IPS DF 19.7 (cell line): ENCODE measurements around the gene PATE3.
A peak's percentile ranks its signal among the peaks of the same experiment; 100 is the strongest.

Experiments
- DNase-seq: peaks from one replicate; pipeline ENCODE4 v3.0.0-alpha.2; 2013; ENCODE audit warnings: low read depth, low spot score

The PATE3 gene, protein sequence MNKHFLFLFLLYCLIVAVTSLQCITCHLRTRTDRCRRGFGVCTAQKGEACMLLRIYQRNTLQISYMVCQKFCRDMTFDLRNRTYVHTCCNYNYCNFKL

DNA sequence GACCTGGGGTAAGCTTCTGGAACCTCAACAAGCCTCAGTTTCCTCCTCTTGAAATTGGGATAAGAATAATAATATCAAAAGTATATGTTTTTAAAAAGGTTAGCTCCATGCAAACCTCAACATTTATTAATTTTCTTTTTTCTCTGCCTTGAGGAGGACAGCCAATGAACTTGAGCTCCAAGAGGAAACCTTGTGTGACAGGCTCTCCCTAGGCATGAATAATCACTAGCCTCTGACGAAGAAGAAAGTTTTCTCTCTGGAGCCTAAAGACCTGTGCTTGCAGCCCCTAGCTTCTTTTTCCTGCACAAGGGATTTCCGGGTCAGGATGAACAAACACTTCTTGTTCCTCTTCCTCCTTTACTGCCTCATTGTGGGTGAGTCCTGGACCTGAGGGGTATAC is at the start of gene PATE3:
Gene PATE3 (plus strand): TSS at position 301 of the 400 bp plus-strand sequence. CDS start 25 bp downstream, at position 326.
- no peak for DNase-seq

DNA sequence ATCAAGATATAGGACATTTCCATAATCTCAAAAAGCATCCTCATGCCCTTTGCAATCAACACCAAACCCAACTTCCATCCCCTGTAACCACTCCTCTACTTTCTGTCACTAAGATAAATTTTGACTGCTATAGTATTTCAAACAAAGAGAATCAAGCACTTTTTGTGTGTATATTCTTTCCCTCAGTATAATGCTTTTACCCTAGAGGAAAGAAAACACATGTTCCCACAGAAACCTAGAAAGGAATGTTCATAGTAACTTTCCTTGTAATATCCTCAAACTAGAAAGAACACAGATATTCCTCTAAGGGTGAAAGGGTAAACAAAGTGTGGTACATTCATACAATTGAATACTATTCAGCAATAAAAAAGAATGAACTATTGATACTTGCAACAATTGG is 47.3 kb upstream of the PATE3 start:
- no peak for DNase-seq

DNA sequence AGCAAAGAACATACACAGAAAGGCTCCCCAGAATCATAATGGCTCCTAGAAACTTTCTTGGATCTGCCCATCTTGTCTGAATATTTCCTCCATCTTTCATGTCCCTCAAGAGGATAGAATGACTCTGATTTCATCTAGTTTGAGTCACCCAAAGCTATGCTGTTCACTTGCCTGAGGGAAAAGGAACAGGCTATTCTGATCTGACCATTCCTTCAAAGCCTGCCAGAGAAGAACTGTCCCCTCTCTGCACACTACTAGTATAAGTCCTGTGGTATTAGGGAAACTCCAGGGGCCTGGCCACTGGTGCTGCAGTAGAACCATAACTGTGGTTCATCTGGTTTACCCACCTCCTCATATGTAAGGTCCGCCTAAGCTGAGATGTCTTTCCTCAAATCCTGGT is 44.2 kb upstream of the PATE3 start:
- DNase-seq, result no peak

DNA sequence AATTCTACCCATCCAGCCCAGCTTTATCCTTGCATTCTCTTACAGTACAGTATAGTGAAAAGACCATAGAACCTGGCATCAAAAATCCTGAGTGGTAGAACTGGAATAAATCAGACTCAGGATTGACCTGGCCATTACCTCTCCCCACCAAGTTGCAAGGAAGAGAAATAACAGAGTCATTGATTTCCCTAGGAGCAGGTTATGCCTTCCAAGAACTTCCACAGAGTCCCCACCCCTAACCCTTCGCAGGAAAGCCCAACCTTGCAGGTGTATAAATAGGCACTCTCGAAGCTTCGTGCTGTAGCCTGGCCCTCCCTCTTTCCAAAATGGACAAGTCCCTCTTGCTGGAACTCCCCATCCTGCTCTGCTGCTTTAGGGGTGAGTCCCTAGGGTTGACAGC is 41.9 kb upstream of the PATE3 start, which contains the start of gene PATE1:
Gene PATE1 (plus strand): TSS at position 301 of the 400 bp plus-strand sequence. CDS start 26 bp downstream, at position 327.
- DNase-seq, result no peak

DNA sequence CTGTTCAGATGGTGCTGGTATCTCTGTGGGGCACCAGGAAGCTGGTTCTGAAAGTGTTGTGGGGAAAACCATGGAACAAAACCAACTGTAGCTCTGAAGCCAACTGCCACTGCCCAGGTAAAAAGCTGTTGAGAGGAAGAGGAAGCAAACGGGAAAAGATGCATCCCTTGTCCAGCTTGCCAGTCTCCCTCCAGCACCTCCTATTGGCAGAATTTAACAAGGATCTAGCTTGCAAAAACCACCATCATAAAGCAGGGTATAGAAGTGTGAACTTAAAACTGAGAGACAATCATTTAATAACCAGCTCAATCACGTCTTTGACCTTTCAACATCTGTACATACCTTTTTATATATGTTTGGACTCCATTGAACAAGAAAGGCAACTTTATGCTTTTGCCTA is 37.3 kb upstream of the PATE3 start:
- no peak for DNase-seq

DNA sequence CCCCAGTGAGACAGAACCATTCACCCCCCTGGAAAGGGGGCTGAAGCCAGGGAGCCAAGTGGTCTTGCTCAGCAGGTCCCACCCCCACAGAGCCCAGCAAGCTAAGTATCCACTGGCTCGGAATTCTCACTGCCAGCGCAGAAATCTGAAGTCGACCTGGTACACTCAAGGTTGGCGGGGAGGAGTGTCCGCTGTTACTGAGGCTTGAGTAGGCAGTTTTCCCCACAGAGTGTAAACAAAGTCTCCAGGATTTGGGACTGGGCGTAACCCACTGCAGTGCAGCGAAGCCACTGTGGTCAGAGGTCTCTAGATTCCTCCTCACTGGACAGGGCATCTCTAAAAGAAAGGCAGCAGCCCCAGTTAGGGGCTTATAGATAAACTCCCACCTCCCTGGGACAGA is 31.9 kb upstream of the PATE3 start:
- DNase-seq, result no peak

DNA sequence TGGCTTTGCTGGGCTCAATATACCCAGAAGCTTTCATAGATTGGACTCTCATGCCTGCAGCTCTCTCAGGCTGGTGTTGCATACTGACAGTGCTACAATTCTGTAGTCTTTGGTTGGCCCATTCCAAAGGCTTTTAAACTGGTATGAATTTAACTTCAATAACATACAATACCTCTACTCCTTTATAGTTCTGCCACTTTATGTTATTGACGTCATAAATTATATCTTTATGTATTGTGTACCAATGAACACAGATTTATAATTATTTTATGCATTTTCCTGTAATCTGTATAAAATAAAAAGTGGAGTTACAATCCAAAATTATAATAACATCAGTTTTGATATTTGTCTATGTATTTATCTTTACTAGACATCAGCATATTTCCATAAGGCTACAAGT is 25.5 kb upstream of the PATE3 start:
- DNase-seq, result no peak

DNA sequence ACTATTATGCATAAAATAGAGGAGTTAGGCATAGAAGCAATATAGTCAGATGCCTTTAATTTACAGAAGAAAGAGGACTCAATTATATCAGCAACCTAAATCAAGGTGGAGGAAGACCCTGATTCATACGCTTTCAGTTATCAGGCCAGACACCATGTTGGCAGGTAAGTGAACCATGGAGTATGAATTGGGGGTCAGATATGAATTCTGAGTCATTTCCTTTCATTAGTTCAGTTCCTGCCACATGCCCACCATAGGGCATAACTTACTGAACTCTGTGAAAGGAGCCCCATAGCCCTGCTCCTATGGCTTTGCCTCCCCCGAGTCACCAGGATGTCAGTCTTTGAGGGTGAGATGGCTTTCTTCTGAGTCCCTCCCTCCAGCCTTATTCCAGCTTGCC is 24.4 kb upstream of the PATE3 start:
- DNase-seq, result no peak

DNA sequence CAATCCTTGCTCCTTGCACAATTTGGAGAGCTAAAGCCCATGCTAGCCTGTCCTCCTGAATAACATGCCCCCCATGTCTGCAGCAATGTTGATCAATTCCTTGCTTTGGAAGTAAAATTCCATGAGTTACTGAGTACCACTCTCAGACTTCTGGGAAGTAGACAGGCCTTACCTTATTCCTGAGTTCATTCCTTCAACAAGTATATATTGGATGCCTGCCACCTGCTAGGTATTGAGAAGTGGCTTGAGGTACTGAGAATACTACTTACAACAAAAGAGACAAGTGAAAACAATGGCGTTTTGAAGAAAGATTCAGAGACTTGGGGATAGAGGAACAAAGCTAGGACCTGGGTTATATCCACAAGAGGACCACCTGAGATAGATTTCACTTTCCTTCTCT is 21.7 kb upstream of the PATE3 start:
- DNase-seq, result no peak

DNA sequence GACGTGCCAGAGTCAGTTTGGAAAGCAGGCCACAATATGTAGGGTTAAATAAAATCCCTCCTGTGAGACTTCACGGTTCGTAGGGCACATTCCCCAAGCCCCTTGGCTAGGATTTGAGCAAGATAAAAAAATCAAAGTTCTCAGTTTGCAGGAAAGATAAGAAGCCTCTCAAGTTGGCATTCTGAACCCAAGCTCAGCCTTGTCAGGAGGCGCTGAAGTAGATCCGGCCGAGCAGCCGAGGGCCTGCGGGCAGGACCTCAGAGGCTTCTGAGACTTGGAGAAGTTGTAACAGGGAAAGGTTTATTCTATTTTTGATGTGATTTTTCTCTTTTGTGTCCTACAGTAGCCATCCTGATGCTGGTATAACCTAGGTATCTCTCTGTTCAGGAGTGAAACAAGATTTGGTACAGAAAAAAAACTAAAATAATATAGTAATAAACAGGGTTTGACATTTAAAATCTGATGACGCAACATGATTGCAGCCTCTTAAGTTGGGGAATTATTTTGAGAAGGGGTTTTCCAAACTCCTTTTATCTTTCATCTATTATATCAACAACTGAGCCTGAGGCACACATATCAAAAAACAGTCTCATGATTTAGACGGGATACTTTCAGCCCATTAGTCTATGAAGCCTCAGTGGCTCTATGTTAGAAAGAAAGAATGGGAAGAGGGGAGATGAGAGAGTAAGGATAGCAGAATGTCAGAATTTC is 19.4 kb upstream of the PATE3 start:
- DNase-seq, result no peak

DNA sequence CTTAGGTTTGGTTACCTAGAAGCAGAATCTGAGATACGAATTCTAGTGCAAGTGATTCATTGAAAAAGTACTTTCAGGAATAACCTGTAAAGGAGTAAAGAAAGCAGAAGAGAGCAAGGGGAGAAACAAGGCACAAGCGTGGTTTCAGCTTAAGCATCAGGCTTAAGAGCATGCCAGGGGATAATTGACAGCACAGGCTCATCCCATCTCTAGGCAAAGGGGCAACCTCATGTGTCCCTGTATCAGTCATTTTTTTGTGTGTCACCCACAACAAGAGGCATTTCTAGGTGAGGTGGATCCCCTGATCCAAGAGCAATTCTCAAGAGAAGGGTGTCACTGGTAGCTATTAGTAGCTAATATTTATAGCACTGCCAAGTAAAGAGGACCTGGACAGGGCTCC is 17.3 kb upstream of the PATE3 start:
- DNase-seq, result no peak

DNA sequence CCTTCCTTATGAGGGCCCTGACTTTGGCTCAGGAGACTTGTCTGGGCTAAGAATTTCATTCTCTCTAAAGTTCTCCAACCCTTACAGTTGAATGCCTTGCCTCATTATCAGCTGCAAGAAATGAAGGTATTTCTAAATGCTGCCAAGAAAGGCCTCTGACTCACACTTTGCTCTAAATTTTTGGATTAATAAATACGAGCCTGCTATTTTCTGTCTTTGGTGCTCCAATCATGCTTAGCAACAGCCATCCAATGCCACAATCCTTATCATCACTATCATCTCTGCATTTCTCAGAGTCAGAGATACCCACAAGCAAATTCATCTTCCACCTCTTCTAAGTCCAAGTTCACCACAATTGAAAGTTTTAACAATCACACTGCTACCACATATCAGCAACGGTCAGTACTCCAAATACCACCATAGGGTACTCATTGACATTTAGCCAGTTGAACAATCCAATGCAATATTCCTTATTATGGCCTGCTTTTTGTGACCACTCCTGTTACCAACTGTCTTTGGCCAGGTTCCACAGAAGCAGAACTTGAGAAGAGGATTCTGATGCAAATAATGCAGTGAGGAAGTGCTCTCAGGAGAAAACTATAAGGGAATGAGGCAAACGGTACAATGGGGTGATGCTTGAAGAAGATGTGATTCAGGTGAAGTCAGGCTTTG is 15.0 kb upstream of the PATE3 start:
- no peak for DNase-seq

DNA sequence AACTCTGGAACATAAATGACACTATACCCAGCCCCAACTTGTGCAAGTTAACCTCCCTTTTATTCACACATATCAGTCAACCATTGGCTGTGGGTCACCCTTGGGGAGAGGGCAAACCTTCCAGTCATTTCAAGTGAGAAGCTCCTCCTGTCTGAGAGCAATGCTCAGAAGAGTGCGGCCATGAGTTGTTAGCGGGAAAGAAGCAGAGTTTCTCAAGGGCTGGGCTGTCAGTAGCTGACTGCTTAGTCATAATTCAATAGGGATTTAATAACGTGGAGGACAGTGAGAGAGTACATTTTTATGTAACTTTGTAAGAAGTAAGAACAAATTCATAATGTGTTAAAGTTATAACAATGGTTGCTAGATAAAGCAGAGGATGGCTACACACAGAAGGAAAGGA is 14.4 kb upstream of the PATE3 start:
- no peak for DNase-seq

DNA sequence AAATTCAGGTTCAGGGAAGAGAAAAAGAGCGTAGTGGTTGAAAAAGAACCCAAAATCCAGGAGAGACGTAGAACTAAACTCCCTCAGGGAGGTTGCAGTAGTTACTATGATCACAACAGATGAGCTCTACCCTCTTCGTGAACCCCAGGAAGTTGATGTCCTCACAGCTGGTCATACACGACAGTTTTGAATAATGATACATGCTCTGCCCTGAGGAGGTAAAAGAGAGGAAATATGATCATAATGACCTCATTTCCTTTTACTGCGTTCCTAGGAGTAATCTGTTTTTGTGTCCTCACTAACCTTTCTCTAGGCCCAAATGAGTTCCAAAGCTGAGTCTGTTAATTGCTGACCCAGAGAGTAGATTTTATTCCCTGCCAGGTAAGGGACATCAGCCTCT is 10.6 kb upstream of the PATE3 start:
- DNase-seq, result no peak

DNA sequence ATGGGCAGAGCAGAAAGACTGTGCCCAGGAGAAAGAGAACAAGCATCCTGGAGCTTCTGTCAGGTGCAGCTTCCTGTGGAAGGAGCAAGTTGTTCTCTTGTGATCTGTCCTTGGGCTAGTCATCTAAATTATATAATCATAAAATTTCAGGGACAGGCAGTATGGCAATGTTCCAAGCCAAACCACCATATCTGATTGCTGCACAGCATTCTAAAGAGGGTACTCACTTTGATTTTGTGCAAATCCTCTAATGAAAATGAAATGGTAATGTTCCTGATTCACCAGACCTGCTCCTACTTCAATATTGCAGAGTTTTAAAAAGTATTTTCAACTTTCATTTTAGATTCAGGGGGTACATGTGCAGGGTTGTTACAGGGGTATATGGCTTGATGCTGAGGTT is 9.2 kb upstream of the PATE3 start, which contains the start of gene PATE2:
Gene PATE2 (minus strand): TSS at position 101 of the 400 bp plus-strand sequence. CDS start 55 bp downstream, at position 46.
- DNase-seq, result no peak

DNA sequence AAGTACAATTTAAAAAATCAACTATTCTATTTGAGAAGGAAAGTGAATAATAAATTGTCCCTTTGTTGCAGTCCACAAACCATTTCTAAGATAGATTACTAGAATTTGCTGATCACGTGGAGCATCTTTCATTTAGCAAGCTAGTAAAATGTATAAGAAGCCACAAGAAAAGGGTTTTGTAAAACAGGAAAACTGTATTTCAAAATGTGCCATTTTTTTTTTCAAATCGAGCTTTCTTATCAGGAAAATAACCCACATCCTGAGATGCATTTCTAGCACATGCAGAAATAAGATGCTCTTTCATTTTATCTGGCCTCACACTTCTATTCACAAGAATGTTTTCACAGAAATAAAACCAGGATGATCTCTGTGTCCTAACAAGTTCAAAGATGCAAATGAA is 3.2 kb upstream of the PATE3 start:
- DNase-seq, result no peak

DNA sequence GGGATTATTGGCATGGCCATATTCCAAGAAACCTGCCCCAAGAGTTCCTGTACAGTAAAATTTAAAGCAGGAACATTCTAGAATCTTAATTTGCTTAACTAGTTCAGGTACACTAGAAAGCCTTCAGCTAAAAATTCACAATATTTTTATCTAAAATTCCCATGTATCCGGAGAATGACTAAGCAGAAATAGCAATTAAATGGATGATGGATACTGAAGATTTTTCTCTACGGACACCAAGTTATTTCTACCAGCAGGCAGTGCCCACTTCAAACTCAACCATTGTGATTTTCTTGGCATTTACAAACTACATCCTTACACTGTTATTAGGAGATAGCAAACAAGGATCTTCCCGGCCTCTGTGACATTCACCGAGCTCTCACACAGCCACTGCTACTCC is 2.9 kb downstream of the PATE3 start:
- DNase-seq, result no peak

DNA sequence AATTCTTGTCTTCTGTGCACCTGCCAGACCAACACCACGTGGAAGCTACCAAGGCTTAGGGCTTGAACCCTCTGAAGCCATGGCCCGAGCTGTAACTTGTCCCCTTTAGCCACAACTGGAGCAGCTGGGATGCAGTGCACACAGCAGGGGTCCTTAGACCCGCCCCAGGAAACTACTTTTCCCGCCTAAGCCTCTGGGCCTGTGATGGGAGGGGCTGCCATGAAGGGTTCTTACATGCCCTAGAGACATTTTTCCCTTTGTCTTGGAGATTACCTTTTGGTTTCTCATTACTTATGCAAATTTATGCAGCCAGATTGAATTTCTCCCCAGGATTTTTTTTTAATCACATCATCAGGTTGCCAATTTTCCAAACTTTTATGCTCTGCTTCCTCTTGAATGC is 9.7 kb downstream of the PATE3 start:
- peak; percentile 48 for DNase-seq

DNA sequence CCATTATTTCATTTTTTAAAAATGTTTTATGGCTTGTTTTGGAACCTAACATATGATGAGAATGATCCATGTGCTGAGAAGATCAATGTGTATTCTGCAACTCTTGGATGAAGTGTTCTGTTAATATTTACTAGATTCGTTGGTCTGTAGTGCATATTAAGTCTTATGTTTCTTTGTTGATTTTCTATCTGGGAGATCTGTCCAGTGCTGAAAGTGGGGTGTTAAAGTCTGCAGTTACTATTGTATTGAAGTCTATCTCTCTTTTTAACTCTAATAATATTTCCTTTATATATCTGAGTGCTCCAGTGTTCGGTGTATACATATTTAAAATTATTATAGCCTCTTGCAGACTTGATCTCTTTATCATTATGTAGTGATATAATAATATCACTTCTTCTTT is 11.9 kb downstream of the PATE3 start:
- no peak for DNase-seq

DNA sequence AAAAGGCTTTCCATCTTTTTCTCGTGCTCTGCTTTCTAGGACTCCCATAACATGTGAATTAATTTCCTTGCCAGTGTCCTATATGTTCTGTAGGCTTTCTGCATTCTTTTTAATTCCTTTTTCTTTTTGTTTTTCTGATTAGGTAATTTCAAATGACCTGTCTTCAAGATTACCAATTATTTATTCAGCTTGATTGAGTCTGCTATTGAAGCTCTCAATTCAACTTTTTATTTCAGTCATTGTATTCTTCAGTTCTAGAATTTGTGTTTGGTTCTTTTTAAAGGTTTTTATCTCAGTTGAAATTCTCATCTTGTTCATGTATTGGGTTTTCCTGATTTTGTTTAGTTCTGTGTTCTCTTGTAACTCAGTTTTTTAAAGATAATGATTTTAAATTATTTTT is 14.5 kb downstream of the PATE3 start:
- no peak for DNase-seq

DNA sequence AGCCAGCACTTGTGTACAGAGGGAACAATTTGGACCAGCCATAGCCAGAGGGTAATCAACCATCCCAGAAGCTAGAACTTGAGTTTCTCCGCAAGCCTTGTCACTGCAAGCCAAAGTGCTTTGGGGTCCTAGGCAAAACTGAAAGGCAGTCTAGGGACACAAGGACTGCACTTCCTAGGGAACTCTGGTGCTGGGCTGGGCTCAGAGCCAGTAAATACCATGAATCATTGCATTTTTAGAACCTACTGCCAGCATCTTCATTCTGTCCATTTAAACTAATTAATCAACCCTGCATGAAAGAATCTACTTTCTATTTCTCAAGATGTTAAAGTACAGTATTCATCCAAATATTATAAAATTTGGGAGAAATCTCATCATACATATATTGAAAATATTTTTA is 20.0 kb downstream of the PATE3 start:
- DNase-seq, result no peak

DNA sequence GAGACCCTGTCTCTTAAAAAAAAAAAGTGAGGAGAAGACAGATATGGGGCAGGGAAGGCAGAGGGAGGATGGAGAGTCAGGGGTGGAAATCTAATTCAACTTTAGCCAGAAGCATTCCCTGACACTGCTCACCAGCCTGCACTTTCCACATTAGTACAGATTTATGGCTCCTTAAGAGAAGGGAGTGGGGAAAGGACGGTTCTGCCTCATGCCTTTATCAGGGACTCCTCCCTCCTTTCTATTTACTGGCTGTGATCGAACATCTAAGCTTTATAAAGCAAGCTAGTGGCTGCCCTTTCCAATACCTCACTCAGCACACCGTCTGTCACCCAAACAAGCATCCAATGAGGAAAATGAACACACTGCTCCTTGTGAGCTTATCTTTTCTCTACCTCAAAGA is 45.1 kb downstream of the PATE3 start, which contains the start of gene PATE4:
Gene PATE4 (plus strand): TSS at position 301 of the 400 bp plus-strand sequence. CDS start 44 bp downstream, at position 345.
- no peak for DNase-seq

DNA sequence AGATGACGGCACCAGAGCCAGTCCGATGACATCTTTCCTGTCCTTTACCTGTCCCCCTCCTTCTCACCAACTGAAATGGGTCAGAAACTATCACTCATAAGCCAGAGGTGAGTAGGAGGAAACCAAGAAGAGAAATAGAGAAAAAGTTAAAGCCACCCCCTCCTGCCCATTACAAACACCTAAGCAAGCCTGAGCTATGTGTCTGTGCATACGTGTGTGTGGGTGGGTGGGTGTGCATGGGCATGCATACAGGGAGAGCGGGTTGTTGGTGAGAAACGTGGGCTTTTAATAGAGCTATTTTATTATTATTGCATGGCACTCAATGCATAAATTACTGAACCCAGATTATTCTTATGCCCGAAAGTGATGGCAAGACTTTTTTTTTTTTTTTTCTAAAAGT is 47.8 kb downstream of the PATE3 start:
- no peak for DNase-seq
